ENCODE data around the gene GALNTL6. TPM values are rescaled to one million over a fixed set of nuclear protein-coding genes. Genes with fewer than 3 reads are reported as not detected.

The GALNTL6 gene
- total RNA-seq, 1 experiment from 2014 or later, result not detected

GRCh38 chr4:172103456-172103855, 290.3 kb downstream of the GALNTL6 start:
- POLR2A ChIA-PET, result no interaction called here
- Histone ChIP-seq H3K27me3 (ENCODE audit: insufficient read depth, low read length) (no peaks in the 10 kb centered on the region), H3K9me2 (ENCODE audit: insufficient read depth) (no peaks in the 10 kb centered on the region), H3K4me1 (ENCODE audit: control insufficient read depth in 1 of 2, insufficient read depth in 2 of 2, low read length in 2 of 2) (no peaks in the 10 kb centered on the region), H3K27ac (ENCODE audit: low read depth, low read length) (no peak overlapping the region), H3K9ac (ENCODE audit: low read length) (no peak overlapping the region), H3K4me2 (ENCODE audit: low read length) (no peak overlapping the region), H3K36me3 (ENCODE audit: control insufficient read depth in 1 of 2, insufficient read depth in 2 of 2, low read length in 2 of 2) (no peaks in the 10 kb centered on the region), H3K9me3 (ENCODE audit: control insufficient read depth in 1 of 2, insufficient read depth in 1 of 2, low read depth in 1 of 2, low read length in 2 of 2) (no peaks in the 10 kb centered on the region), H4K20me1 (ENCODE audit: insufficient read depth) (no peaks in the 10 kb centered on the region), H3K79me2 (ENCODE audit: insufficient read depth, low read length) (no peaks in the 10 kb centered on the region), H2AFZ (ENCODE audit: low read depth, low read length, poor library complexity, severe bottlenecking) (no peak overlapping the region), H3K4me3 (replicated peaks in 1 of 2; ENCODE audit: low read depth in 1 of 2, low read length in 2 of 2) (no peak overlapping the region)
- intact Hi-C loops (cut with micrococcal nuclease), result no loop called here
- RAD21 ChIA-PET (ENCODE audit: low non-redundant PET in 1 of 2, low total read pairs in 2 of 2, uncharacterized antibody in 2 of 2, unreplicated experiment in 2 of 2), result no interaction called here
- CTCF ChIA-PET, result no interaction called here
- no TSS peak for BruUV-seq (replicated peaks)
- TF ChIP-seq CTCF (IDR thresholded peaks at IDR 0.05 in 2 of 3, conservative IDR thresholded peaks at IDR 0.05 in 1 of 3; ENCODE audit: borderline replicate concordance in 1 of 3, insufficient read depth in 1 of 3, low read depth in 2 of 3, low read length in 2 of 3) (no peak), ZBTB33 (IDR thresholded peaks at IDR 0.05; ENCODE audit: extremely low read depth, insufficient replicate concordance, low read length) (no peak), MAX (IDR thresholded peaks at IDR 0.05) (no peak), YY1 (IDR thresholded peaks at IDR 0.05; ENCODE audit: extremely low read depth, insufficient replicate concordance, low read depth, low read length) (no peak)
- DNase-seq (ENCODE audit: low read depth, low spot score) (no peak), ATAC-seq (no peak)
